ENCODE results near the gene USP40. TPM values are rescaled to one million over a fixed set of nuclear protein-coding genes. Genes with fewer than 3 reads are reported as not detected.
A peak's percentile ranks its signal among the peaks of the same experiment; 100 is the strongest.

USP40 gene
- total and polyA plus RNA-seq, 5 donors from 2014 or later, result 2.7 to 17.2 (median 5.4) TPM

DNA sequence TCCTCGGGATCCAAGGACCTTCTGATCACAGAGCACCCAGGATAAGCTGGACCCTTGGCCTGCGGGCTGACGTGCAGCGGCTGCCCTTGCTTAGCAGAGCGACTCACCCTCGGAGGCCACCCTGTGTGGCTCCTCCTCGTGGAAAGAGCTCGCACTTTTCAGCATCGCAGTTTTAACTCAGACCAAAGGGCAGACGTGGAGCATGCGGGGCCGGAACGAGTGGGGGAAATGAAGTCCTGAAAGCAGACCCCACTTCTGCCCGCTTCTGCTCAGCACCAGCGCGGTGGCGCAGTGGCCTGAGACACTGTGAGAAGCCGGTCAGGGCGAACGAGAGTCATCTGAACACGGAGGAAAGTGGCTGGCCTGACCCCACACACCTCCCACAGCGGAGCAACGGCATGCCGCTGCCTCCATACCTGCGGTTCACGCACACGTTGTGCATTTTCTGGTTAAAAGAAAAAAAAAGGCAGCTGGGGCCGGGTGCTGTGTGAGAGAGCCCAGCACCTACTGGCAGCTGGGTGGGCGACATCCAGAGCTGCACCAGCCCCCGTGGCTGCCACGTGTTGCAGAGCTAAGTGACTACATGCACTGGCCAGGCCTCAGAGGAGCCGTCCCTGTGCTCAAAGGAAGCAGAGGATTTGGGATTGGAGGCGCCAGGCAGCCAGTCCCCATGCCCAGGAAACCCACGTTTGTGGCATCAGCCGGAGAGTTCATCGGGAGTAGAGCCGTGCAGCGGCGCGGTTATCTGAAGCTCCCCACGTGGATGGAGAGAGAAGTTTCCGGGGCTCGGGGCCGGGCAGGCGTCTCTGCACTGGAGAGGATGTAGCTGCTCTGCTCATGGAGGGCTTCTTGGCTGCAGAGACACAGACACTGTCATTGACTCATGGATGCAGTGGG is 89.7 kb downstream of the USP40 start:
- Mint-ChIP-seq H3K9me3 (no peaks in the 10 kb centered on the region), H3K27me3 (no peaks in the 10 kb centered on the region), H3K27ac (no peak overlapping the region), H3K4me1 (no peaks in the 10 kb centered on the region), H3K36me3 (peaks cover 15% of the 10 kb centered on the region), H3K4me3 (no peak overlapping the region)
- Histone ChIP-seq H3K27me3 (ENCODE audit: control insufficient read depth, insufficient read depth, low read length) (no peaks in the 10 kb centered on the region), H3K4me3 (ENCODE audit: low read depth, low read length) (no peak overlapping the region), H3K27ac (ENCODE audit: insufficient read depth, low read length, poor library complexity, severe bottlenecking) (no peak overlapping the region), H3K36me3 (ENCODE audit: control insufficient read depth, insufficient read depth, low read length) (peaks cover 5% of the 10 kb centered on the region), H3K4me1 (ENCODE audit: control insufficient read depth, insufficient read depth, low read length, poor library complexity, severe bottlenecking) (no peaks in the 10 kb centered on the region), H3K9me3 (ENCODE audit: control insufficient read depth in 2 of 2, low read length in 2 of 2) (no peaks in the 10 kb centered on the region)
- ATAC-seq (ENCODE audit: low read depth in 2 of 2) (no peak), DNase-seq (no peak)

DNA sequence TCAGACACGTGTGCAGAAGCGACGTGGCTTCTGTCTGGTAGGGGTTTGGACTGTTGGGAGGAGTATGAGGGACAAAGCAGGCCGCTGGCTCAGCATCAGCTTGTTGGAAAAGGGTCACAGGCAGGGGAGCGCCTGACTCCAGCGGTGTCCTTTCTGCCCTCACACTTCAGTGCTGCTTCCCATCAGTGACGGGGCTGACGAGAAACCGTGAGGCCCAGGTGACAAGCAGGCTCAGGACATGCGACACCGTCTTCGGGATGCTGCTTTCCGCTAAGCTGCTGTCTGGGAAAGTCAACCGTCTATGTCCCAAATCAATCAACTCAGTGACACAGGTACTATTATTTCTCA is 90.5 kb downstream of the USP40 start:
- Histone ChIP-seq H3K9me3 (ENCODE audit: control insufficient read depth in 2 of 2, low read length in 2 of 2) (no peaks in the 10 kb centered on the region), H3K27ac (ENCODE audit: insufficient read depth, low read length, poor library complexity, severe bottlenecking) (no peak overlapping the region), H3K4me1 (ENCODE audit: control insufficient read depth, insufficient read depth, low read length, poor library complexity, severe bottlenecking) (no peaks in the 10 kb centered on the region), H3K4me3 (ENCODE audit: low read depth, low read length) (no peak overlapping the region), H3K36me3 (ENCODE audit: control insufficient read depth, insufficient read depth, low read length) (peaks cover 9% of the 10 kb centered on the region), H3K27me3 (ENCODE audit: control insufficient read depth, insufficient read depth, low read length) (no peaks in the 10 kb centered on the region)
- ATAC-seq (ENCODE audit: low read depth in 2 of 2) (no peak), DNase-seq (no peak)
- Mint-ChIP-seq H3K27me3 (no peaks in the 10 kb centered on the region), H3K27ac (no peak overlapping the region), H3K4me1 (no peaks in the 10 kb centered on the region), H3K36me3 (peaks cover 18% of the 10 kb centered on the region), H3K4me3 (no peak overlapping the region), H3K9me3 (no peaks in the 10 kb centered on the region)

DNA sequence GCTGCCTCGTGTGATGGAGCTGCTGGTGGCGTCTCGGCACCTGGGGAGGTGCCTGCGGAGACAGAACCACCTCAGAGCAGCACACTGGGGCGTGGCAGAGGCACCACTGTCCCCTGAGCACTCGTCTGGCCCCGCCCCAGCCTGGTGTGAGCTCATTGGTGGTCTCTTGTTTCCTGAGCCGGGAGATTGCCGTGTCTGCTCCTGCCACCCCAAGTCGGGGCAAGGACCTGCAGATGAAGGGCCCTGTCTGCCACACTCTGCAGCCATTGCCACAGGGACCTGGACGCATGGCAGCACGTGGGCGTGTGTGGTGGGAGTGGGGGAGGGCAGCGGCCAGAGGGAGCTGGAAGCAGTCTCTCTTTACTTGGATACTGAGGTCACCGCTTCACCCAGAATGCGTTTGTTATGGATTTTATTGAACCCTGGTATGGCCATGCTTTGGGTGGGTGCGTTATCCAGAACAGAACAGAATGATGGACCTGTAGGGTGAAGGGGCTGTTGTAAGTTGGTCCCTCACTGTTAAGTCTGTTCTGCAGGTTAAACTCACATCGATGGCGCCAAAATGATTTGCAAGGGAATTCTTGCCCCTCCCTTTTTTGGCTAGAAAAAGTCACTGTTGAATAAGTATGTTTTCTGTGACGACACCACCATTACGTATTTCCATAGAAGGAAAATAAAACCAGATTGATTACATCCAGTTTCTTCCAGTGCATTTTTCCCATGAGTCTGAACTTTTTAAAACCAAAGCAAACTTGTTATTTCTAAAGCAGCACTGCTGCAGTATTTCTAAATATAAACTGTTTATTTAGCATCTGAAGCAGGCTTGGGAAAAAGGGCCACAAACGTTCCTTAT is 92.0 kb downstream of the USP40 start:
- H3K9me3 ChIP-seq (ENCODE audit: control insufficient read depth in 2 of 2, low read length in 2 of 2), result no peaks in the 10 kb centered on the region
- H3K4me1 Mint-ChIP-seq, result no peaks in the 10 kb centered on the region
- no peak overlapping the region for H3K4me3 ChIP-seq (ENCODE audit: low read depth, low read length)
- peaks cover 17% of the 10 kb centered on the region for H3K36me3 ChIP-seq (ENCODE audit: control insufficient read depth, insufficient read depth, low read length)
- no peaks in the 10 kb centered on the region for H3K27me3 Mint-ChIP-seq
- no peak overlapping the region for H3K27ac Mint-ChIP-seq
- no peak overlapping the region for H3K27ac ChIP-seq (ENCODE audit: insufficient read depth, low read length, poor library complexity, severe bottlenecking)
- no peak for DNase-seq
- H3K9me3 Mint-ChIP-seq, result no peaks in the 10 kb centered on the region
- peaks cover 27% of the 10 kb centered on the region for H3K36me3 Mint-ChIP-seq
- no peak for ATAC-seq (ENCODE audit: low read depth in 2 of 2)
- H3K4me1 ChIP-seq (ENCODE audit: control insufficient read depth, insufficient read depth, low read length, poor library complexity, severe bottlenecking), result no peaks in the 10 kb centered on the region
- no peak overlapping the region for H3K4me3 Mint-ChIP-seq
- H3K27me3 ChIP-seq (ENCODE audit: control insufficient read depth, insufficient read depth, low read length), result no peaks in the 10 kb centered on the region

DNA sequence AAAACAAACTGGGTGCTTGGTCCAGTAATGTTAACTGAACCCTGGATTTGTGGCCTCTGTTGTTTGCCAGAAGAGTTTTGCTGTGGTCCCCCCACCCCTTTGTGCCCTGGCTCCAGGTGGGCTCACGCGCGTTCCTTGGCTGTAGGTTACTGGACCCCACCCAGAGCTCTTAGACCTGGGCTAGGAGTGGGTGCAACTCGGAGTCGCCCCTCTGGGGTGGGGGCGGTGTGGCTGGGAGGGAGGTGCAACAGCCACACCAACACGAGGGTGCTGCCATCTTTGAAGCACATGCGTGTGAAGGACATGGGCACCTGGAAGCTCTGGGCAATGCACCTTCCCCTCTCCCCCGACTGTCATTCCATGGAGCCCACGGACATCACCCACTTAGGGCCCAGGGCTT is 92.7 kb downstream of the USP40 start:
- no peak overlapping the region for H3K27ac ChIP-seq (ENCODE audit: insufficient read depth, low read length, poor library complexity, severe bottlenecking)
- ATAC-seq (ENCODE audit: low read depth in 2 of 2) (no peak), DNase-seq (no peak)
- no peaks in the 10 kb centered on the region for H3K4me1 ChIP-seq (ENCODE audit: control insufficient read depth, insufficient read depth, low read length, poor library complexity, severe bottlenecking)
- Mint-ChIP-seq H3K9me3 (no peaks in the 10 kb centered on the region), H3K4me3 (no peak overlapping the region), H3K27me3 (no peaks in the 10 kb centered on the region), H3K36me3 (peaks cover 34% of the 10 kb centered on the region), H3K4me1 (no peaks in the 10 kb centered on the region), H3K27ac (no peak overlapping the region)
- no peaks in the 10 kb centered on the region for H3K27me3 ChIP-seq (ENCODE audit: control insufficient read depth, insufficient read depth, low read length)
- H3K9me3 ChIP-seq (ENCODE audit: control insufficient read depth in 2 of 2, low read length in 2 of 2), result no peaks in the 10 kb centered on the region
- no peak overlapping the region for H3K4me3 ChIP-seq (ENCODE audit: low read depth, low read length)
- H3K36me3 ChIP-seq (ENCODE audit: control insufficient read depth, insufficient read depth, low read length), result peaks cover 22% of the 10 kb centered on the region

DNA sequence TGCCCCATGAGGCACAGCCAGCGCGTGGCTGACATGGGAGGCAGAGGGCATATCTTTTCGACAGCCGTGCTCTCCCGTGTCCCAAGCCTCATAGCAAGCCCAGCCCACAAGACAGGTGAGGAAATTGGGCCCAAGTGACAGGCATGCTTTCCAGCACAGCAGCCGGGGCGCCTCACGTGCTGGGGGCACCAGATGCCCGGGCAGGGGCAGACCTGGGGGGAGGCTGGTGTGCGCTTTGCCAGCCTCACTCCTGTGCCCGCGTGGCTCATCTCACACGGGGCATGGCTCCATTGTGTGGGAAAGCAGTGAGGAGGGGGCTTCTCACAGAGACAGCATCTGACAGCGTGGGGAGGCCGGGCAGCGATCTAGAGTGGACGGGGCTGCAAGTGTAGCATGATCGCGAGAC is 93.2 kb downstream of the USP40 start:
- no peaks in the 10 kb centered on the region for H3K27me3 Mint-ChIP-seq
- H3K9me3 Mint-ChIP-seq, result no peaks in the 10 kb centered on the region
- H3K4me3 ChIP-seq (ENCODE audit: low read depth, low read length), result no peak overlapping the region
- H3K4me1 Mint-ChIP-seq, result no peaks in the 10 kb centered on the region
- ATAC-seq (ENCODE audit: low read depth in 2 of 2), result no peak
- H3K36me3 ChIP-seq (ENCODE audit: control insufficient read depth, insufficient read depth, low read length), result peaks cover 27% of the 10 kb centered on the region
- H3K27ac Mint-ChIP-seq, result no peak overlapping the region
- no peak overlapping the region for H3K4me3 Mint-ChIP-seq
- H3K9me3 ChIP-seq (ENCODE audit: control insufficient read depth in 2 of 2, low read length in 2 of 2), result no peaks in the 10 kb centered on the region
- no peak for DNase-seq
- no peaks in the 10 kb centered on the region for H3K4me1 ChIP-seq (ENCODE audit: control insufficient read depth, insufficient read depth, low read length, poor library complexity, severe bottlenecking)
- no peaks in the 10 kb centered on the region for H3K27me3 ChIP-seq (ENCODE audit: control insufficient read depth, insufficient read depth, low read length)
- peaks cover 39% of the 10 kb centered on the region for H3K36me3 Mint-ChIP-seq
- no peak overlapping the region for H3K27ac ChIP-seq (ENCODE audit: insufficient read depth, low read length, poor library complexity, severe bottlenecking)

DNA sequence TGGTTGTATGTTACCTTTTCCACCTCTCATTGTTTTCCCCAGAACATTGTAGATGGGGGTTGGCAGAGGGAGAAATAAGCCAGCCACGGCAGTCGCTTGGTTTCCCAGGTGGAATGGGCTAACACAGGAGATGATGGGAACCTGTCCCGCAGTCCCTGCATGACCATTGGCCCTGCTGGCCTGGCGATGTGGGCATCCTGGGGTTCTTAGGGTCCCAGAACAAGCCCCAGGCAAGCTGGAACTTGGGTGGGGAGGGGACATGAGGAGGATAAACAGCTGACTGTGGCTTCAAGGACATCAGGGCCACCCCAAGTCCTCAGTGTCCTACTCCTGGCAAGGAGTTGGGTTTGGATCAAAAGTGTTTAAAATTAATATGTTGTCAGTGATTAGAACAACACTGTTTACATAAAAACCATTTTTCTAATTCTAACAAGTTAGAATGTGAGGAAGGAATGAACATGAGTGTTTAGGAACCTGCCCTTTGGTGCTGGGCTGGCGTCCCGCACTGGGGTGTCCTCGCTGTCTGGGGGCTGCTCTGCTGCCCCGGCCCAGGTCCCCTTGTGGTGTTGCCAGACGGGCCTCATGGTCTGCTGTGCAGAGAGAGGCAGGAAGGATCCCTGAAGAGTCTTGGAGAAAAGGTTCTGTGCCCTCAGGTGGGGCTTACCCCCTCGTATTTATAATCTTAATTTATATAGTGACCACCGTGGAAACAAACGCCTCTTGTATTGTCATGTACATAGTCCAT is 95.1 kb downstream of the USP40 start:
- H3K9me3 Mint-ChIP-seq, result no peaks in the 10 kb centered on the region
- peaks cover 0 to 1% (median 0%) of the 10 kb centered on the region in 4 donors for H3K4me1 Mint-ChIP-seq
- Histone ChIP-seq H3K36me3 (ENCODE audit: control insufficient read depth, insufficient read depth, low read length) (peaks cover 45% of the 10 kb centered on the region), H3K27ac (ENCODE audit: insufficient read depth, low read length, poor library complexity, severe bottlenecking) (no peak overlapping the region), H3K4me1 (ENCODE audit: control insufficient read depth, insufficient read depth, low read length, poor library complexity, severe bottlenecking) (no peaks in the 10 kb centered on the region), H3K9me3 (ENCODE audit: control insufficient read depth in 2 of 2, low read length in 2 of 2) (no peaks in the 10 kb centered on the region), H3K4me3 (ENCODE audit: low read depth, low read length) (no peak overlapping the region), H3K27me3 (ENCODE audit: control insufficient read depth, insufficient read depth, low read length) (no peaks in the 10 kb centered on the region)
- no peak for DNase-seq
- H3K27me3 Mint-ChIP-seq, result no peaks in the 10 kb centered on the region
- H3K4me3 Mint-ChIP-seq, result no peak overlapping the region
- no peak overlapping the region for H3K27ac Mint-ChIP-seq
- no peak for ATAC-seq (ENCODE audit: low read depth in 2 of 2)
- peaks cover 49% of the 10 kb centered on the region for H3K36me3 Mint-ChIP-seq

DNA sequence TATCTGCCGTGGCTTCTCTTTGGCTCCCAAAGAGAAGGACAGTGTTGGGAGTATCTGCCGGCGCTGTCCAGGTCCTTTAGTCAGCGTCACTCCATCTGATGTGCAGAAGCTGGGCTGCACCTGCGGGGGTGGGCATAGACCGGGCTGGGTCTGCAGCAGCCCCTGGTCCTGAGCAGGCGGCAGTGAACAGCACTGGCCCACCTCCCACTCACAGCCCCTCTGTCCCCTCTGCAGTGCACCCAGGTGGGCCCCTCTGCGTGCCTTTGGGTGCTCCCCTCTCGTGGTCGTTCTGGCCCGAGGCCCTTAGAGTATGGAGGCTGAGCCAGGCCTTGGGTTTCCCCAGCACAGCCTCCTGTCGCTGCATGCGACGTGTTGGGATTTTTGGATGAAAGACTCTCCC is 95.7 kb downstream of the USP40 start:
- no peak for ATAC-seq (ENCODE audit: low read depth in 2 of 2)
- no peak overlapping the region for H3K4me3 Mint-ChIP-seq
- peak overlapping the region in 1 of 3 donors; percentile 26 for H3K27ac Mint-ChIP-seq
- Histone ChIP-seq H3K27me3 (ENCODE audit: control insufficient read depth, insufficient read depth, low read length) (no peaks in the 10 kb centered on the region), H3K4me1 (ENCODE audit: control insufficient read depth, insufficient read depth, low read length, poor library complexity, severe bottlenecking) (no peaks in the 10 kb centered on the region), H3K36me3 (ENCODE audit: control insufficient read depth, insufficient read depth, low read length) (peaks cover 51% of the 10 kb centered on the region), H3K9me3 (ENCODE audit: control insufficient read depth in 2 of 2, low read length in 2 of 2) (no peaks in the 10 kb centered on the region), H3K4me3 (ENCODE audit: low read depth, low read length) (no peak overlapping the region), H3K27ac (ENCODE audit: insufficient read depth, low read length, poor library complexity, severe bottlenecking) (no peak overlapping the region)
- no peaks in the 10 kb centered on the region for H3K27me3 Mint-ChIP-seq
- DNase-seq, result no peak
- peaks cover 54% of the 10 kb centered on the region for H3K36me3 Mint-ChIP-seq
- no peaks in the 10 kb centered on the region for H3K9me3 Mint-ChIP-seq
- H3K4me1 Mint-ChIP-seq, result peaks cover 0 to 5% (median 0%) of the 10 kb centered on the region in 4 donors

Measured in CD4-positive, CD25-positive, alpha-beta regulatory T cell (primary cell).